MM.1S (cell line): ENCODE results near the gene DCUN1D1.

Experiments used
- DNase-seq: peaks from one replicate; pipeline ENCODE4 v3.0.0-alpha.2; 2015
- H2AFZ ChIP-seq: fragments of 300-600 bp; sonication (generic); 2 replicates; pipeline ENCODE4 v1.6.0; 2016; ENCODE audit warnings: antibody characterized with exemption, low read length
- H3F3A ChIP-seq: fragments of 300-600 bp; sonication (generic); 2 replicates; pipeline ENCODE4 v1.6.1; 2016; ENCODE audit warnings: mild to moderate bottlenecking, antibody characterized with exemption, low read length, moderate library complexity, mixed read lengths; ENCODE audit not compliant: insufficient read depth
- H3K27ac ChIP-seq: fragments of 300-600 bp; sonication (generic); 2 replicates; pipeline ENCODE4 v1.5.1; 2016; ENCODE audit warnings: mild to moderate bottlenecking, low read length
- H3K27me3 ChIP-seq: fragments of 300-600 bp; sonication (generic); replicated peaks from 2 replicates; pipeline ENCODE4 v1.6.0; 2016; ENCODE audit warnings: low read length; ENCODE audit not compliant: insufficient read depth
- H3K36me3 ChIP-seq: fragments of 300-600 bp; sonication (generic); replicated peaks from 2 replicates; pipeline ENCODE4 v1.6.1; 2016; ENCODE audit warnings: mild to moderate bottlenecking, low read length, mixed read lengths; ENCODE audit not compliant: insufficient read depth
- H3K4me1 ChIP-seq: fragments of 300-600 bp; sonication (generic); 2 replicates; pipeline ENCODE4 v1.6.1; 2016; ENCODE audit warnings: low read length, mixed read lengths
- H3K4me2 ChIP-seq: fragments of 300-600 bp; sonication (generic); 2 replicates; pipeline ENCODE4 v1.6.0; 2016; ENCODE audit warnings: low read depth, low read length
- H3K4me3 ChIP-seq: fragments of 300-600 bp; sonication (generic); 2 replicates; pipeline ENCODE4 v1.5.1; 2016; ENCODE audit warnings: low read length, mixed read lengths
- H3K79me2 ChIP-seq: fragments of 300-600 bp; sonication (generic); 2 replicates; pipeline ENCODE4 v1.6.1; 2016; ENCODE audit warnings: mixed run types, low read length, mixed read lengths
- H3K9ac ChIP-seq: fragments of 300-600 bp; sonication (generic); 2 replicates; pipeline ENCODE4 v1.6.1; 2016; ENCODE audit warnings: low read length, mixed read lengths
- H3K9me2 ChIP-seq: fragments of 300-600 bp; sonication (generic); replicated peaks from 2 replicates; pipeline ENCODE4 v1.6.1; 2016; ENCODE audit warnings: mild to moderate bottlenecking, low read length, mixed read lengths; ENCODE audit not compliant: insufficient read depth
- H3K9me3 ChIP-seq: fragments of 300-600 bp; sonication (generic); replicated peaks from 2 replicates; pipeline ENCODE4 v1.6.1; 2016; ENCODE audit warnings: mild to moderate bottlenecking, low read length, mixed read lengths; ENCODE audit not compliant: insufficient read depth
- H4K20me1 ChIP-seq: fragments of 300-600 bp; sonication (generic); 2 replicates; pipeline ENCODE4 v1.6.1; 2016; ENCODE audit warnings: mild to moderate bottlenecking, low read length, moderate library complexity, mixed read lengths; ENCODE audit not compliant: insufficient read depth
- EZH2 ChIP-seq: fragments of 300-600 bp; sonication (generic); optimal IDR thresholded peaks from 2 replicates; pipeline ENCODE3; 2017; ENCODE audit warnings: low read depth, mild to moderate bottlenecking, antibody characterized with exemption, low read length, mixed read lengths
- EZH2phosphoT487 ChIP-seq: fragments of 300-600 bp; sonication (generic); IDR thresholded peaks from 2 replicates; pipeline ENCODE4 v1.6.1; 2018; ENCODE audit warnings: antibody characterized with exemption, low read length
- TF ChIP-seq, protein P1 (sequence below): fragments of 300-600 bp; sonication (generic); IDR thresholded peaks from 2 replicates; pipeline ENCODE4 v1.5.1; 2016; ENCODE audit warnings: antibody characterized with exemption, low read length, mixed read lengths

The DCUN1D1 gene

DNA sequence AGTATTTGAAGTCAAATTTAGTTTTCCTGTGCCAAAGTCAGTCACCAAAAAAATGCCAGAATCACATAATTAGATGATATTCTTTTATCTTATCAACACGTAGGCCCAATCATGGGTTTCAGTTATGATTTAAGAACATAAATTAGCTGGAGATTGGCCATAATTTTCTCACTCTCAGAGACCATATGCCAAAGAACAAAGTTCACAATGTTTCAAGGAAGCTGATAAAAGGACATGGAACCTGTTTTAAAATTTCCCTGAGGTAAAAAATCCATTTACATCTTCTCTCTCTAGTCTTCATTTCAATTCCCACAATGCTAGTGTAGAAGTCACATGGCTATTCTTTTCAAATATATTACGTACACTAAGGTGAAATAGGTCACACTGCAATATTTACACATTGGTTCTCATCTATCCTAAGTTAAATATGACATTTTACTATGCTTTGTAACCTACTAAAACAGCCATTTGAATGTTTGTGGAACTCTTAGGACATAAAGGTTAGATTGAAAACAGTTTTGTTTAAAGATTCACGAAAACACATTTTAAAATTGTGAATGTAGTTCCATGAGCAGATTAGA is 42.7 kb upstream of the DCUN1D1 start:
- H3K4me3 ChIP-seq, result no peak overlapping the region
- no peaks in the 10 kb centered on the region for H3K27me3 ChIP-seq
- TF ChIP-seq, protein P1, sequence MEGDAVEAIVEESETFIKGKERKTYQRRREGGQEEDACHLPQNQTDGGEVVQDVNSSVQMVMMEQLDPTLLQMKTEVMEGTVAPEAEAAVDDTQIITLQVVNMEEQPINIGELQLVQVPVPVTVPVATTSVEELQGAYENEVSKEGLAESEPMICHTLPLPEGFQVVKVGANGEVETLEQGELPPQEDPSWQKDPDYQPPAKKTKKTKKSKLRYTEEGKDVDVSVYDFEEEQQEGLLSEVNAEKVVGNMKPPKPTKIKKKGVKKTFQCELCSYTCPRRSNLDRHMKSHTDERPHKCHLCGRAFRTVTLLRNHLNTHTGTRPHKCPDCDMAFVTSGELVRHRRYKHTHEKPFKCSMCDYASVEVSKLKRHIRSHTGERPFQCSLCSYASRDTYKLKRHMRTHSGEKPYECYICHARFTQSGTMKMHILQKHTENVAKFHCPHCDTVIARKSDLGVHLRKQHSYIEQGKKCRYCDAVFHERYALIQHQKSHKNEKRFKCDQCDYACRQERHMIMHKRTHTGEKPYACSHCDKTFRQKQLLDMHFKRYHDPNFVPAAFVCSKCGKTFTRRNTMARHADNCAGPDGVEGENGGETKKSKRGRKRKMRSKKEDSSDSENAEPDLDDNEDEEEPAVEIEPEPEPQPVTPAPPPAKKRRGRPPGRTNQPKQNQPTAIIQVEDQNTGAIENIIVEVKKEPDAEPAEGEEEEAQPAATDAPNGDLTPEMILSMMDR, result no peak
- TF ChIP-seq EZH2 (no peak), EZH2phosphoT487 (no peak)
- H3K9me3 ChIP-seq, result no peaks in the 10 kb centered on the region
- no peaks in the 10 kb centered on the region for H4K20me1 ChIP-seq
- no peaks in the 10 kb centered on the region for H3K9me2 ChIP-seq
- H2AFZ ChIP-seq, result no peak overlapping the region
- no peak overlapping the region for H3K4me2 ChIP-seq
- H3F3A ChIP-seq, result no peaks in the 10 kb centered on the region
- H3K4me1 ChIP-seq, result no peaks in the 10 kb centered on the region
- H3K27ac ChIP-seq, result no peak overlapping the region
- no peak overlapping the region for H3K9ac ChIP-seq
- H3K36me3 ChIP-seq, result peaks cover 15% of the 10 kb centered on the region; the same call in 1 of the 2 replicates
- no peaks in the 10 kb centered on the region for H3K79me2 ChIP-seq
- no peak for DNase-seq

DNA sequence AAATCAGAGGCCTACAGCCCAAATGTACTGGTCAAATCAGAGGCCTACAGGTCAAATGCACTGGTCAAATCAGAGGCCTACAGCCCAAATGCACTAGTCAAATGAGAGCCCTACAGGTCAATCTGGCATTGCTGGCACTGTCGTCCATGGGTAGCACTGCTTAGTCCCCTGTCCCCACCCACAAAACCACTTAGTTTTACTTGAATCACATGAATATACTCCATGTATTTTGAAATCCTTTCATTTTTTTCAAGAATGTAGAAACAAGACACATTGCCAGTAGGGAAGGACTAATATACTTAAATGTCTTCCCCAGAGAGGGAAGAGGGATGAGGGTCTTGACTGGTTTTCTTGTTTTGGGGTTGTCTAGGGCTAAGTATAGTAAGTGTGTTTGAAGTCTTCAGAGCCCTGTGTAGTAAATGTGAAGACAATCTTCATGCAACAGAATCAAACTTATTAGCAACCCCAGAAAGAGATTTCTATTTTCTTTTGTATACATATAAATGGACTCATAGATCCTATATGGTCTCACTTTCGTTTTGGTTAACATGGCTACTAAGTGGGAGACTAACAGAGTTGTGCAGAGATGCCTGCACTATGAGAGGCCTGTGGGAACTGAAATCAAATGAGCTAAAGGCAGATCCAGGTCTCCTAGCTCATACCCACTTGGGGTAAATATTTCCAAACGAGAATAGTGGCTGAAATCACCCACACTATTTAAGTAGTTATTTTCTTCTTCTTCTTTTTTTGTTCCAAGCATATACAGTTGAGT is 38.3 kb upstream of the DCUN1D1 start:
- no peak overlapping the region for H3K27ac ChIP-seq
- H3K4me2 ChIP-seq, result no peak overlapping the region
- H3K9me2 ChIP-seq, result no peaks in the 10 kb centered on the region
- H3K9ac ChIP-seq, result no peak overlapping the region
- H3K79me2 ChIP-seq, result no peaks in the 10 kb centered on the region
- peaks cover 19% of the 10 kb centered on the region; the same call in 1 of the 2 replicates for H3K36me3 ChIP-seq
- H4K20me1 ChIP-seq, result no peaks in the 10 kb centered on the region
- DNase-seq, result peak; percentile 26
- no peak overlapping the region for H3K4me3 ChIP-seq
- H3K9me3 ChIP-seq, result no peaks in the 10 kb centered on the region
- no peaks in the 10 kb centered on the region for H3K4me1 ChIP-seq
- TF ChIP-seq EZH2phosphoT487 (no peak), EZH2 (no peak)
- TF ChIP-seq, protein P1, result no peak
- no peak overlapping the region for H2AFZ ChIP-seq
- H3K27me3 ChIP-seq, result no peaks in the 10 kb centered on the region
- no peaks in the 10 kb centered on the region for H3F3A ChIP-seq

DNA sequence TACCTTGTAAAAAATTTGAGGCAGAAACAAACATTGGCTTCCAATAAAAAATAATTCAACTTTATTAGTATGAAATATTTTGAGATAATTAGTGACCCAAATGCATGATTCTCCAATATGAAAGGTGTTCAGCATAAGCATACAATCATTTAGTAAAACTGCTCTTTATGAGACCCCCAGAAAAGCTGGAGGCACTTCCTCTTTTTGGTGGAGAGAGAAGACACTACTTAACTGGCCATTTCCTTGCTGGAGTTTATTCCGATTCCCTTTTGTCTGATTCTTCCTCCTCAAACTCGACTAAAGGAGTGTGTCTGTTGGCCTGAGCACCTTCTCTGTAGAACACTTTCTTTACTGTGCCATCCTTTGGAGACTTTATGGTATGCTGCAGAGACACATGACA is 34.8 kb upstream of the DCUN1D1 start:
- Histone ChIP-seq H3K4me3 (no peak overlapping the region), H3K4me1 (no peaks in the 10 kb centered on the region), H3K27ac (no peak overlapping the region), H3K9me3 (no peaks in the 10 kb centered on the region), H3K4me2 (no peak overlapping the region), H3F3A (no peaks in the 10 kb centered on the region), H3K36me3 (peaks cover 10% of the 10 kb centered on the region; the same call in 1 of the 2 replicates), H3K9ac (no peak overlapping the region), H4K20me1 (no peaks in the 10 kb centered on the region), H3K9me2 (no peaks in the 10 kb centered on the region), H3K27me3 (no peaks in the 10 kb centered on the region), H3K79me2 (no peaks in the 10 kb centered on the region), H2AFZ (no peak overlapping the region)
- TF ChIP-seq EZH2phosphoT487 (no peak), EZH2 (no peak)
- TF ChIP-seq, protein P1, result no peak
- no peak for DNase-seq
